VCaP (cell line): ENCODE data around the gene MOB3A.

Source experiments
- H3K27ac ChIP-seq: fragments of 450-650 bp; 2 replicates; pipeline ENCODE4 v1.5.1; 2017
- CTCF ChIP-seq: fragments of 450-650 bp; conservative IDR thresholded peaks from 2 replicates; pipeline ENCODE4 v1.5.1; 2017; ENCODE audit warnings: mild to moderate bottlenecking, moderate library complexity

Gene MOB3A

DNA sequence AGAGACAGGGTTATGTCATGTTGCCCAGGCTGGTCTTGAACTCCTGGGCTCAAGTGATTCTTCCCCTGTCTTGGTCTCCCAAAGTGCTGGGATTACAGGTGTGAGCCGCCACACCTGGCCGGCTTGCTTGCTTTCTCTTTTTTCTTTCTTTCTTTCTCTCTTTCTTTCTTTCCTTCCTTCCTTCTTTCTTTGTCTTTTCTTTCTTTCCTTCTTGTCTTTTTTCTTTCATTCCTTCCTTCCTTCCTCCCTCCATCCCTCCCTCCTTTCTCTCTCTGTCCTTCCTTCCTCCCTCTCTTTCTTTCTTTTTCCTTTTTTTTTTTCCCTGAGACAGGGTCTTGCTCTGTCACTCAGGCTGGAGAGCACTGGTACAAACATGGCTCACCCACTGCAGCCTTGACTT, 73.8 kb downstream of the MOB3A start:
- no peak for TF ChIP-seq CTCF

GRCh38 chr19:2021453-2022140, 74.5 kb downstream of the MOB3A start:
- TF ChIP-seq CTCF = no peak
- no peak overlapping the region for H3K27ac ChIP-seq

More for the DNA sequence above, 73.8 kb downstream of the MOB3A start:
- H3K27ac ChIP-seq = no peak overlapping the region
